Right lobe of liver (tissue), 6 donors: ENCODE data around the gene MACF1. TPM values are rescaled to one million over a fixed set of nuclear protein-coding genes. Genes with fewer than 3 reads are reported as not detected.

Experiments
- ATAC-seq, 4 donors: fragments of 200-7000 bp; cut with Tn5 transposase; one replicate each; pipeline ENCODE4 v1.9.1; 2020; ENCODE audit warnings: mild to moderate bottlenecking in 4 of 4, moderate library complexity in 4 of 4
- DNase-seq, 3 donors: peaks; one replicate each; pipeline ENCODE4 v3.0.0-alpha.2; 2020
- H3K27ac ChIP-seq, 3 donors: fragments of 200-600 bp; one replicate each; pipeline ENCODE4 v1.8.0; 2022
- H3K27me3 ChIP-seq, 2 donors: fragments of 200-600 bp; one replicate each; pipeline ENCODE4 v1.8.0; 2022
- H3K36me3 ChIP-seq, 4 donors: fragments of 200-600 bp; sonication (generic) in 1 of 4; one replicate each; pipeline versions ENCODE4 v1.5.1 to v1.8.0; 2017 to 2022; ENCODE audit warnings: control low read depth in 1 of 4
- H3K4me1 ChIP-seq, 4 donors: fragments of 200-600 bp; sonication (generic) in 1 of 4; one replicate each; pipeline versions ENCODE4 v1.5.1 to v1.8.0; 2017 to 2022; ENCODE audit warnings: control low read depth in 1 of 4
- H3K4me3 ChIP-seq, 3 donors: fragments of 200-600 bp; one replicate each; pipeline ENCODE4 v1.8.0; 2022
- H3K9me3 ChIP-seq, 4 donors: fragments of 200-600 bp; sonication (generic) in 1 of 4; one replicate each; pipeline versions ENCODE4 v1.5.1 to v1.8.0; 2017 to 2022; ENCODE audit warnings: control low read depth in 1 of 4
- POLR2A ChIP-seq: fragments of 450-650 bp; IDR thresholded peaks from one replicate; pipeline ENCODE4 v1.6.1; 2017; ENCODE audit warnings: antibody characterized with exemption, mild to moderate bottlenecking
- WGBS: methylation state at CpG from one replicate; pipeline ENCODE4 v1.1.6; 2018; ENCODE audit warnings: low coverage, low lambda C conversion rate; ENCODE audit not compliant: insufficient coverage; ENCODE audit errors: missing lambda C conversion rate; 5-methylcytosine and 5-hydroxymethylcytosine counted together
- intact Hi-C, 2 donors: fragments of 100-400 bp; cut with DNase I; formaldehyde crosslinking; loops; one replicate each; pipeline versions ENCODE4 v1.11.2 to v1.14.1; 2022
- total RNA-seq, 6 experiments: library from RNA; depleted of rRNA in 2 of 6; stranded (reverse); fragments of >200 nt in 2 of 6; fragmentation: NEBNext Ultra II Directional in 3 of 6; extraction: Animal tissue kit (Norgen Biotek cat#: 25700) in 3 of 6; gene quantifications; one replicate each; pipeline versions ENCODE4 v1.1.0 to v1.2.4, GENCODE V29; 2016 to 2023
- TF ChIP-seq, protein P1 (sequence below), 4 donors: fragments of 200-600 bp in 3 of 4; fragments of 450-650 bp in 1 of 4; IDR thresholded peaks; one replicate each; pipeline versions ENCODE4 v1.5.1 to v1.8.0; 2016 to 2022; ENCODE audit warnings: antibody characterized with exemption in 4 of 4, mild to moderate bottlenecking in 2 of 4
- donor health status: DM: no; HTN: yes; CAD: no.
- donor health status: DM: no; HTN: no; CAD: no.
- donor health status: DM: no; HTN: no; CAD: no.
- donor health status: DM: no; HTN: yes; CAD: no.
- donor health status: DM: no; HTN: yes; CAD: no.

The MACF1 gene
- total RNA-seq, 6 experiments from 2014 or later: 78.4 to 141 (median 100) TPM

- H3K36me3 ChIP-seq: no peaks in the 10 kb centered on the region
- intact Hi-C loops: no loop called here
- 36% methylated on average over 3 of the region's 11 CpGs for WGBS
- peaks cover 0 to 34% (median 12%) of the 10 kb centered on the region in 4 donors for H3K4me1 ChIP-seq
- H3K9me3 ChIP-seq: no peaks in the 10 kb centered on the region
- H3K4me3 ChIP-seq: peak overlapping the region in 1 of 3 donors; percentile 12
- ATAC-seq (peak; percentile 62 to 77 (median 72)), DNase-seq (no peak)
- H3K27me3 ChIP-seq: no peaks in the 10 kb centered on the region
- no peak for TF ChIP-seq POLR2A
- TF ChIP-seq, protein P1, sequence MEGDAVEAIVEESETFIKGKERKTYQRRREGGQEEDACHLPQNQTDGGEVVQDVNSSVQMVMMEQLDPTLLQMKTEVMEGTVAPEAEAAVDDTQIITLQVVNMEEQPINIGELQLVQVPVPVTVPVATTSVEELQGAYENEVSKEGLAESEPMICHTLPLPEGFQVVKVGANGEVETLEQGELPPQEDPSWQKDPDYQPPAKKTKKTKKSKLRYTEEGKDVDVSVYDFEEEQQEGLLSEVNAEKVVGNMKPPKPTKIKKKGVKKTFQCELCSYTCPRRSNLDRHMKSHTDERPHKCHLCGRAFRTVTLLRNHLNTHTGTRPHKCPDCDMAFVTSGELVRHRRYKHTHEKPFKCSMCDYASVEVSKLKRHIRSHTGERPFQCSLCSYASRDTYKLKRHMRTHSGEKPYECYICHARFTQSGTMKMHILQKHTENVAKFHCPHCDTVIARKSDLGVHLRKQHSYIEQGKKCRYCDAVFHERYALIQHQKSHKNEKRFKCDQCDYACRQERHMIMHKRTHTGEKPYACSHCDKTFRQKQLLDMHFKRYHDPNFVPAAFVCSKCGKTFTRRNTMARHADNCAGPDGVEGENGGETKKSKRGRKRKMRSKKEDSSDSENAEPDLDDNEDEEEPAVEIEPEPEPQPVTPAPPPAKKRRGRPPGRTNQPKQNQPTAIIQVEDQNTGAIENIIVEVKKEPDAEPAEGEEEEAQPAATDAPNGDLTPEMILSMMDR (IDR thresholded peaks at IDR 0.05): no peak
- H3K27ac ChIP-seq: peak overlapping the region in 2 of 3 donors; percentile 12 to 30
These were observed 10.7 kb downstream of the MACF1 start for GRCh38 chr1:39214998-39215873.

- WGBS: 40% methylated on average over 4 of the region's 4 CpGs
- H3K36me3 ChIP-seq: no peaks in the 10 kb centered on the region
- H3K27me3 ChIP-seq: no peaks in the 10 kb centered on the region
- DNase-seq (no peak), ATAC-seq (no peak)
- no peak overlapping the region for H3K4me3 ChIP-seq
- TF ChIP-seq POLR2A: no peak
- TF ChIP-seq, protein P1 (IDR thresholded peaks at IDR 0.05): no peak
- no peaks in the 10 kb centered on the region for H3K9me3 ChIP-seq
- intact Hi-C loops: no loop called here
- no peak overlapping the region for H3K27ac ChIP-seq
- H3K4me1 ChIP-seq: peaks cover 0 to 49% (median 15%) of the 10 kb centered on the region in 4 donors
These were observed 12.3 kb downstream of the MACF1 start for GRCh38 chr1:39216771-39217170.

DNA sequence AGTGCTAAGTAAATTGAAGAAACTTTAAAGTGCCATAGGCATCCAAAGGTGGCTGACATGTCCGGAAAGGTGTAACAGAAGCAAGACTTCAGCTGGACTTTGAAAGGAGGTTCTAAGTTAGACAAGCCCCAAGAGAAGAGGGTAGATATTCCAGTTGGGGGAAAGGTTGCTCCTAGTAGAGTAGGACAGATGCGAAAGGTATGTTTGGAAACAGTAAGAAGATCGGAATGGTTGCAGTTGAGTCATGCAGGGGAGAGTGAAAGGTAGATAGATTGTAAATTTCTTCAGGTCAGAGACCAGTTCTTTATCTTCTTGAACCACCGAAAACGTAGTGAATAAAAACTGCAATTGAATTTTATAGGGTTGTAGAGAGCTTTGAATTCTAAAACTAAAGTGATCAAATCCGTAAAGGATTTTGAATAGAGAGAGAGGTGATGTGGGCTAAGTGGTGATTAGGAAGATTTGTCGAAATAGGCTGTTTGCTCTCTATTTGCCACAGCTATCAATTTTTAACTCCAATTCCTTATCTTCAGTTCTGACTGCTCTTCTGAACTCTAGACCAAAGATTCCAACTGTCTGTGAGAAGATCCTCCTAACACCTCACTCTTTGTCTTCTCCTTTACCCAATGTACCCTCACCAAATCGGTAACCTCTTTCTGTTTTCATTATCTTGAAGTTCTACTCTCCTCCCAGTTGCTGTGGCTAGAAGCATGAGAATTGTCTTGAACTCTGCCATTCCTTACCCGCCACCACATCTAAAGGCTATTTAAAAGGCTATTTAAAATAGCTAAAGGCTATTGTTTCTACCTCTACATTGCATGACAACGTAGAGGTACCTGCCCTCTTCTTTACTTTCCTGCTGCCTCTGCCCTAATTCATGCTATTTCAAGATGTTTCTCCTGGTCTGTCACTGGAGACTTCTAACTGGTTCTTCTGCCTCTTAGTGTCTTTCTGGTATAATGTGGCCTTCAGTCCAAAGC, 16.7 kb downstream of the MACF1 start:
- no peak for TF ChIP-seq POLR2A
- TF ChIP-seq, protein P1 (IDR thresholded peaks at IDR 0.05): no peak
- no peak for DNase-seq
- no peaks in the 10 kb centered on the region for H3K27me3 ChIP-seq
- H3K27ac ChIP-seq: peak overlapping the region in 1 of 3 donors; percentile 26
- H3K4me1 ChIP-seq: peaks cover 0 to 34% (median 8%) of the 10 kb centered on the region in 4 donors
- 40% methylated on average over 10 of the region's 10 CpGs for WGBS
- peak; percentile 62 to 71 (median 65) for ATAC-seq
- no peaks in the 10 kb centered on the region for H3K36me3 ChIP-seq
- H3K4me3 ChIP-seq: no peak overlapping the region
- intact Hi-C loops: no loop called here
- H3K9me3 ChIP-seq: no peaks in the 10 kb centered on the region

DNA sequence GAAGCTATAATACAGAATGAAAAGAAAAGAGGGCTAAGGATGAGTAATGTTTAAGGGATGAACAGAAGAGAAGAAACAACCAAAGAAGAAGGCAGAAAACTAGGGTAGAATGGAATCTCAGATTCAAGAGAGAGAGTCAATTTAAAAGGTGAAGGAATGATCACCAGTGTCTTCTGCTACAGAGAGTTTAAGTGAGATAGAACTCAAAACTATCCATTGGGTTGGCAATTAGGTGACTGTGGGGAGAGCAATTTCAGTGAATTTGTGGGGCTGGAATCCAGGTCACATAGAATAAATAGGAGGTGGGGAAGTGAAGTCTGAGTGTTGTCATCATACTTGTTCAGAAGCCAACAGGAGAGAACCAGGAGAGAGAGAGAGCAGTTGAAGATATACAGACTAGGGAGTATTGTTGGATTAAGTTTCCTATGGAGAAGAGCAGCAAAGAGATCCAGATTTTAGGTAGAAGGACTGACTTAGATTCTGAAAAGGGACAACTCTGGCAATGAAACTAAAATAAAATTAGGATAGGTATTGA, 19.9 kb downstream of the MACF1 start:
- Histone ChIP-seq H3K9me3 (no peaks in the 10 kb centered on the region), H3K4me3 (no peak overlapping the region), H3K27me3 (no peaks in the 10 kb centered on the region), H3K27ac (no peak overlapping the region), H3K4me1 (peaks cover 0 to 30% (median 8%) of the 10 kb centered on the region in 4 donors), H3K36me3 (no peaks in the 10 kb centered on the region)
- intact Hi-C loops: no loop called here
- TF ChIP-seq, protein P1 (IDR thresholded peaks at IDR 0.05): no peak
- no peak for TF ChIP-seq POLR2A
- DNase-seq (no peak), ATAC-seq (peak in 3 of 4 donors; percentile 24 to 52 (median 49))
